ENCODE data around the gene MED12L.

MED12L gene

DNA sequence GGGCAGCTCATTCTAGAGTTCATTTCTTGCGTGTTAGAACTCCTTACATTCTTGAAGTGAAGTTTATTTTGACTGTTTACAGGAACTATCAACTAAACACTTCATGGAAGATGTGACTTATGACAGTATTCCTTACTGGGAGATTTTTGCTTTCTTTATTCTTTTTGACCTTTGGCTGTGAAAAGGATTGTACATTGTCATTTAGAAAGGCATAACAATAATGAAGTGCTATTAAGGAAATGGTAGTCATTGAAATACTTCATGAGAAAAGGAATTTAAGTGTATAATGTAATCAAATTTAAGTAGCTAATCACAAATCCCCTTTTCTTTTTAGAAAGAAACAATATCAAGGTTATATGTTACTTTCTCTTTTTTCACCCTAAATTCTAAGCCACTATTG, 181.6 kb downstream of the MED12L start:
- no peak for DNase-seq

DNA sequence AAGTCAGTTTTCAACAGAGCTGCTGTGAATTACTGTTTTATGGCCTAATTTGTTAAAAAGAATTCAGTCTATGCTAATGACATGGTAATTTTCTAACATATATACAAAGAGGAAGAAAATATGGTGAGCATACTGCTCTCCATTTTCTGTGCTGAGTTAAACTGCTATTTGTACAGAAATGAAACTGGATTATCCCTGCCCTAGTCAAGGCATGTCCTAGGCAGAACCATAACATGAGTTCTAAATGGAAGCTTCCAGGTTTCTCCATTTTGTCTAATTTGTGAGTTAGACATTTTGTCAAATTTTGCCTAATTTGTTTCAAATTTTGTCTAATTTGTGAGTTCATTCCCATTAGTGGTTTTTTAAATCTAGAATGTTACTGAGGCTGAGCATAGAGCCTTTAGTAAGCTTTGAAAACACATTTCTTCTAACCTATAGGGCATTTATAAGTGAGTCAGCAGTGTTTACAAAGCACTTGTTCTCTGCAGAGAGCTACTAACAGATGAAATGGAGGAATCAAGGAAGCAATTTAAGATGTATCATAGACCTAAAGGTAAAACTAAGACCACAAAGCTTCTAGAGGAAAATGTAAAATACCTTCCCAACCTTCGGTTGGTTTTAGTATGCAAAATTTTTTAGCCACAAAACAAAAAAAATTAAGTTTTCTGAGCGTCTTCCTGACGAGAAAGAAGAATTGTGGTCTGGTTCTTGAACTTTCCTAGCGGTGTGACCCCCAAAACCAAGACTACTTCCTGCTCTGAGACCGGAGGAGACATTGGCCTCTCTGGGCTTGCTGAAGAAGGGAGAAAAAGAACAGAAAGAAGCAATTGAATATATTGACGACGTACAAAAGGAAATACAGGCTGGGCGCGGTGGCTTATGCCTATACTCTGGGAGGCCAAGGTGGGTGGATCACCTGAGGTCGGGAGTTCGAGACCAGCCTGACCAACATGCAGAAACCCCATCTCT, 183.1 kb downstream of the MED12L start:
- DNase-seq, result peak; percentile 40

- no peak for DNase-seq
Measured at GRCh38 chr3:151269631-151270030, 184.2 kb downstream of the MED12L start.

GRCh38 chr3:151275091-151275490, 189.6 kb downstream of the MED12L start:
- no peak for DNase-seq

GRCh38 chr3:151276038-151276686, 190.7 kb downstream of the MED12L start:
- no peak for DNase-seq

- peak; percentile 8 for DNase-seq
Measured at GRCh38 chr3:151276687-151277042, 191.2 kb downstream of the MED12L start.

DNA sequence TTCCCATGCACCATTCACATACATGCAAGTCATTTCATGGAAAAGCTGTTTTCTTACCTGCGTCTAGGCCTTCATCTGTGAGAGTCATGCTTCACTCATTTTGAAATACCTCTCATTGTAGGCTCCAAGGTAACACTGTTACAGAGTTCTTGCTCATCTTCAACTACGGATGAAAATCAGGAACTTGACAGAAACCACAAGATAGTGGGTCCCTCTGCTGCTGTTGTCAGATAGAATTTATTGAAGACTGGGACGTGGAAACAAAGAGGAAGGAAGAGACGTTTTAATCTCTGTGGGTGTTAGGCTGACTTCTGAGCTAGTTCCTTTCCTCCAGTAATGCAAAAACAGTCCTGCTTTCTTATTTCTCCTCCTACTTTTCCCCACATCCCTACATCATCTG, 192.8 kb downstream of the MED12L start, which contains the start of gene P2RY14:
Gene P2RY14, minus strand, starts transcription at position 313 of the 400 bp plus-strand sequence. CDS start 64,226 bp downstream, outside the sequence.
- no peak for DNase-seq

- DNase-seq, result no peak
Measured at GRCh38 chr3:151281671-151282324, 196.3 kb downstream of the MED12L start.

DNA sequence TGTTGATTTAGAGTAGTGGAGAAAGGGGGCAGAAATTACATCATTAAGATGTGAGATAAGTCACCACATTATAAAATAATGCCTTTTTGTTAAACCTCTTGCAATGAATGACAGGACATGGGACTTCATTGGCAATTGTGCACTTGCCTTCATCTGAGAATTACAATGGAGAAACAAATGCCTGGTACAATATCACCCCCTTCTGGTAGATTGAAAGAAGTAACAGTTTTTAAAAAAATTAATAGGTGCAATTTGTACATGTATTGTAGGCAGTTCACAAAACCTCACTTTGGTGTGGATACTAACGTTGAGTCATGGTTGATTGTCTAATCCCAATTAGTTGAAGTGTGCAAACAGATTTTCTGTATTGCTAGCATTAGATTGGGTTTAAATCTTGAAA, 197.5 kb downstream of the MED12L start:
- no peak for DNase-seq

- no peak for DNase-seq
Measured at GRCh38 chr3:151283387-151283786, 197.9 kb downstream of the MED12L start.

DNA sequence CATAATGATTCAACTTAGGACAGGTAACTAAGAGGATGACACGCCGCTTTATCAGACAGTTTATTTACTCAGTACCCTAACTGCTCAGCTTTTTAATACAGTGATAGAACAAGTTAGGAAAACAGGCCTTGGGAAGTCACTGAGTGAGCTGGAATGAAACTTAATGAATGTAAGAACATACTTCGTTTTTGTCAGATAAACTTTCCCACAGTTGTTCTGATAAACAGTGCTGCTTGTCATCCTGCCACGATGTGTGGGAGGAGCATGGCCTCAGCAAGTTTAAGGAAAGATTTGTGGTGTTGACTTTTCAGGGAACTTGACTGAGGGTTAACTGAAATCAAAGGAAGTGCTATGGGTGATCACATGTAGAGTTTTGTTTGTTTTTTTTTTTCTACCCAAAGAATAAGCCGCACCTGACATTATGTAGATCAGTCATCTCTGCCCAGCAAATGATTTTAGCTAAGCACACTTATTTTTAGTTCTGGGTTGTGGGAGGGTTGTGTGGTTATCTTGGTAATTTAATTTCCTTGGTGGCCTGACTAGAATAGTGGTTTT, 198.5 kb downstream of the MED12L start:
- DNase-seq, result peak; percentile 22

- no peak for DNase-seq
Measured at GRCh38 chr3:151285940-151286339, 200.5 kb downstream of the MED12L start.

DNA sequence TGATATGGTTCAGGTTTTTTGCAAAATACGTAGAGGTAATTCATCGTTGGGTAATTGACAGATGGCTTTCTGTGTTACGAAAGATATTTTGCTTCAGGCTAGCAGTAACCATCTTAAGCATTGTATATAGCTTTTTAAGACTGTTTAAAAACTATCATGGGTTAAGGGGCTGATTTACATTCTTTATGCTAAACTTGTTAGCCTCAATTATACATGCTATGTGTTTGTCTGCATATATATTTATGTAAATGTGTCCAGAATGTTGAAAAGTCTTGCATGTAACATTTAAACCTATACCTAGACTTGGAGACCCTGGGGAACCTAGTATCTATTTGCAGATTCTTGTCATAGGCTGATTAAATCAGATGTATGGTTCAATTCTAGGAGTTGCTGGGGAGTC, 204.0 kb downstream of the MED12L start:
- no peak for DNase-seq

- no peak for DNase-seq
Measured at GRCh38 chr3:151290673-151291072, 205.2 kb downstream of the MED12L start.

GRCh38 chr3:151293127-151293526, 207.7 kb downstream of the MED12L start:
- no peak for DNase-seq

DNA sequence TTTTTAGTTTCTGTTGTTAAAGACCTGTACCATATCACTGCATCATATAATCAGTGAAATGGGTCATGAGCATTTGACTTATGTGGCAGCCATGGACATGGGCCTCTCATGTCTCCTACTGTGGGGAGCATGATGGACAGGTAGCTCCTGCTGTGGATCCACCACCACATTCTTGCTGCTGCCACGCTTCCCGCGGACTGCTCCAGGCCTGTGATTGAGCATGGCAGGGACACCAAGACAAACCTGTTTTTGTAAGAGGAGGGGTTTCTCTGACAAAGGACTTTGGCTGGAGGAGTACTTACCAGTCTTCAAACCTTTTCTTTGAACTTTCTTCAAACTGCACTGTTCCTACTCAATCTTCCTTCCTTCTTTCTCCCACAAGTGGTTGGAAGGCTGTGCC, 210.8 kb downstream of the MED12L start:
- no peak for DNase-seq

DNA sequence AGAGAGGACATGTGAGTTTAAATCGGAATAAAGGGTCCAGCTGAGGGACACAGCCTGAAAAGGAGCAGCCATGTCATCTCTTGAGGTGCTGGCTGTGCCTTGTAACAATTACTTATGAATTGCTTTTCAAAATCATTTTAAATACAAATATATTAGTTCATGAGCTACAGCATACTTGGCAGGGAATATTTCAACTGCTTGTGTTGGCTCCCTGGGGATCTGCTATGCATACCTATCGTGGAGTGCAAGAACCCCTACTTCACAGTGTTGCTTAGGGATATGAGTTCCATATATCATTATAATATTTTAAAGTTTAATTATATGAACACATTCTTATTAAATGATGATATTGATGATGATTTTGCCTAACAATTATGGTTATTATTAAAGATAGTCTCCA, 212.0 kb downstream of the MED12L start:
- DNase-seq, result no peak

GRCh38 chr3:151299006-151299405, 213.5 kb downstream of the MED12L start:
- no peak for DNase-seq

GRCh38 chr3:151300539-151300938, 215.1 kb downstream of the MED12L start:
- DNase-seq, result no peak

DNA sequence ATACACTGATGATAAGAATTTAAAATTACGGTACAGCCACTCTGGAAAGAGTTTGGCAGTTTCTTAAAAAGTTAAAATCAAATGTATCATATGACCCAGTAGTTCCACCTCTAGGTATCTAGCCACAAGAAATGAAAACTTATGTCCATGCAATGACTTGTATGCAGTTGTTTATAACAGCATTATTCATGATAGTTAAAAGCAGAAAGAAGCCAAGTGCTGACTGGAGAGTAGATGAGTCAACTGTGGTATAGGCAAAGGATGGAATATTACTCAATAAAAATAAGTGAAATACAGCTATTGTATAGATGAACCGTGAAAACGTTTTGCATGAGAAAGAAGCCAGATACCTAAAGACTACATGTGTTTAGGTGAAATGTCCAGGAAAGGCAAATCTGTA, 216.3 kb downstream of the MED12L start:
- DNase-seq, result no peak

DNA sequence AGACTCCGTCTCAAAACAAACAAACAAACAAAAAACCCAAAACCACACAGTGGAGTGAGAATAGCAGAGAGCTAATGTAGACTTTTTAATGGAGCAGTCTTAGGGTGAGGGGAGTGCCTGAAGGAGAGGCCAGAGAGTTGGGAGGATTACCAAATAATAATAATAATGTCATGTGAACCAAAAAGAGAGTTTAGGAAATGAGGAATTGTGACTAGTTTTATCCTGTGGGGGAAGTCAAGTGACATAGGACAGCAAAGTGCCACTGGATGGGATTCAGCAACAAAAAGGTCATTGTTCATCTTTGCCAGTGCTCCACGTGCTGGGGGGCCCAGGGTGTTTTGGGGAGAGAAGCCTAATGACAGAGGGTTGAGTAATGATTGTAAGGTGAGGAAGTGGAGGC, 218.3 kb downstream of the MED12L start:
- DNase-seq, result peak; percentile 31

- peak; percentile 40 for DNase-seq
Measured at GRCh38 chr3:151305060-151305774, 219.8 kb downstream of the MED12L start.

DNA sequence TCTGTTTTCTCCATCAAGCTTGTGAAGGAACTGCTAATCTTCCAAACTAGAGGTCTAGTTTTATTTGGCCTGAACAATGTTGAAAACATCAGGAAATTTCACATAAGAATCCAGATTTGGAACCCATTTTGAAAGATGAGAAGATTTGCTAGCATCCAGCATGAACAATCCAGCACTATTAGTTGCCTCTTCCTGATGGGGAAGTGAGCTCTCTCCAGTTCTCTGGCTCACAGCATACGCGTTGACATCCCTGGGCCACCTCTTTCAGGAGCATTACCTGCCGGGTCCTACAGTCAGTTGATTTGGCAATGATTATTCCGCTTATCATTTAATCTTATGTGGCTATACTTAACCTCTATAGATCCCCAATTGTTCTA, 220.3 kb downstream of the MED12L start:
- DNase-seq, result no peak
